Karpas-422 (cell line): Measurements from ENCODE around the gene CD101. TPM values are rescaled to one million over a fixed set of nuclear protein-coding genes. Genes with fewer than 3 reads are reported as not detected.

ENCODE experiments used
- DNase-seq: peaks from one replicate; pipeline ENCODE4 v3.0.0-alpha.2; 2015
- H2AFZ ChIP-seq: fragments of 200-600 bp; sonication (generic); 2 replicates; pipeline ENCODE4 v1.6.1; 2014; ENCODE audit warnings: antibody characterized with exemption, low read length, mixed read lengths
- H3K27ac ChIP-seq: fragments of 200-600 bp; sonication (generic); 2 replicates; pipeline ENCODE4 v1.5.1; 2014; ENCODE audit warnings: mild to moderate bottlenecking, low read length, moderate library complexity
- H3K27me3 ChIP-seq: fragments of 200-600 bp; sonication (generic); 2 replicates; pipeline ENCODE4 v1.6.1; 2014; ENCODE audit warnings: low read length, mixed read lengths
- H3K36me3 ChIP-seq: fragments of 200-600 bp; sonication (generic); 2 replicates; pipeline ENCODE4 v1.6.1; 2014; ENCODE audit warnings: low read length, mixed read lengths; ENCODE audit not compliant: insufficient read depth
- H3K4me1 ChIP-seq: fragments of 200-600 bp; sonication (generic); 2 replicates; pipeline ENCODE4 v1.6.1; 2014; ENCODE audit warnings: mild to moderate bottlenecking, low read length, mixed read lengths
- H3K4me2 ChIP-seq: fragments of 200-600 bp; sonication (generic); 2 replicates; pipeline ENCODE4 v1.6.1; 2014; ENCODE audit warnings: low read length, low read depth, mild to moderate bottlenecking; ENCODE audit not compliant: poor library complexity, severe bottlenecking
- H3K4me3 ChIP-seq: fragments of 200-600 bp; sonication (generic); 2 replicates; pipeline ENCODE4 v1.5.1; 2014; ENCODE audit warnings: mild to moderate bottlenecking, antibody characterized with exemption, low read length, mixed read lengths
- H3K79me2 ChIP-seq: fragments of 200-600 bp; sonication (generic); 2 replicates; pipeline ENCODE4 v1.6.1; 2014; ENCODE audit warnings: mild to moderate bottlenecking, low read length, mixed read lengths
- H3K9ac ChIP-seq: fragments of 200-600 bp; sonication (generic); 2 replicates; pipeline ENCODE4 v1.6.0; 2014; ENCODE audit warnings: low read length
- H3K9me2 ChIP-seq: fragments of 200-600 bp; sonication (generic), shearing (Covaris generic); replicated peaks from 2 replicates; pipeline ENCODE4 v1.6.0; 2014; ENCODE audit warnings: mild to moderate bottlenecking, low read length, moderate library complexity; ENCODE audit not compliant: insufficient read depth
- H3K9me3 ChIP-seq: fragments of 300-700, 200-600 bp; sonication (generic); 2 replicates; pipeline ENCODE4 v1.6.1; 2014; ENCODE audit warnings: low read length, mixed read lengths
- H4K20me1 ChIP-seq: fragments of 200-600 bp; sonication (generic); 2 replicates; pipeline ENCODE4 v1.6.1; 2014; ENCODE audit warnings: mild to moderate bottlenecking, antibody characterized with exemption, low read length, low read depth; ENCODE audit not compliant: insufficient read depth
- total RNA-seq: library from RNA; depleted of rRNA; stranded (reverse); fragments of >200 nt; shearing (Covaris generic); gene quantifications from 2 replicates; pipeline ENCODE4 v1.2.3, GENCODE V29; 2014; ENCODE audit warnings: low replicate concordance

The CD101 gene
- total RNA-seq, 1 experiment from 2014 or later = not detected

- DNase-seq = no peak
- Histone ChIP-seq H3K79me2 (no peaks in the 10 kb centered on the region), H3K9ac (no peak overlapping the region), H3K4me1 (no peaks in the 10 kb centered on the region), H4K20me1 (no peaks in the 10 kb centered on the region), H3K9me2 (no peaks in the 10 kb centered on the region), H3K4me3 (no peak overlapping the region), H3K27me3 (no peaks in the 10 kb centered on the region), H3K36me3 (no peaks in the 10 kb centered on the region), H3K27ac (no peak overlapping the region), H2AFZ (no peak overlapping the region), H3K9me3 (no peaks in the 10 kb centered on the region), H3K4me2 (no peak overlapping the region)
Measured at GRCh38 chr1:116981521-116982037, 20.0 kb upstream of the CD101 start.

GRCh38 chr1:116982319-116983004 is 19.1 kb upstream of the CD101 start:
- H3K79me2 ChIP-seq = no peaks in the 10 kb centered on the region
- DNase-seq = no peak
- H3K4me3 ChIP-seq = no peak overlapping the region
- no peak overlapping the region for H3K27ac ChIP-seq
- no peak overlapping the region for H3K4me2 ChIP-seq
- H3K36me3 ChIP-seq = no peaks in the 10 kb centered on the region
- H3K9me3 ChIP-seq = no peaks in the 10 kb centered on the region
- no peaks in the 10 kb centered on the region for H3K4me1 ChIP-seq
- no peaks in the 10 kb centered on the region for H4K20me1 ChIP-seq
- no peaks in the 10 kb centered on the region for H3K9me2 ChIP-seq
- no peak overlapping the region for H3K9ac ChIP-seq
- no peak overlapping the region for H2AFZ ChIP-seq
- no peaks in the 10 kb centered on the region for H3K27me3 ChIP-seq

- no peak overlapping the region for H3K4me3 ChIP-seq
- no peaks in the 10 kb centered on the region for H3K9me2 ChIP-seq
Measured at GRCh38 chr1:116983112-116983511, 18.4 kb upstream of the CD101 start.

DNA sequence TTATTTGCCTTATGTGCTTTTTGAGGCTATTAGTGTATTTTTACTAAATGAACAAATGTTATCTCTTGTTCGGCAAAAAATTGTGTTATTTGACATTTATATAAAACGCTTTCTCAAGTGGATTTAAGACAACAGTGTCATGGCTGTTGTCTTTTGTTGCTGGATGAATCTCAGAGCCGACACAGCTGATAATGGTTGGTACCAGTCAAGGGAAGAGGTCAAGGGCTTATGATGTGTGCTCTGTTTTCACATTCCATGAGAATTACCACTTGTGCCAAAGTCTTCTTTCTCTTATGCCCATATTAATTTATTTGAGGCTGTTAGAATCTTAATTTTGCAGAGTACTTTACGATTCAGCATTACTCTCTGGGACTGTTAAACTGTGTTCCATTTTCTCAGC is 17.9 kb upstream of the CD101 start:
- Histone ChIP-seq H3K4me2 (no peak overlapping the region), H4K20me1 (no peaks in the 10 kb centered on the region), H2AFZ (no peak overlapping the region), H3K9me3 (no peaks in the 10 kb centered on the region), H3K9me2 (no peaks in the 10 kb centered on the region), H3K79me2 (no peaks in the 10 kb centered on the region), H3K4me3 (no peak overlapping the region), H3K27ac (no peak overlapping the region), H3K4me1 (no peaks in the 10 kb centered on the region), H3K27me3 (no peaks in the 10 kb centered on the region), H3K36me3 (no peaks in the 10 kb centered on the region), H3K9ac (no peak overlapping the region)
- DNase-seq = no peak

More at GRCh38 chr1:116983112-116983511, 18.4 kb upstream of the CD101 start:
- Histone ChIP-seq H3K36me3 (no peaks in the 10 kb centered on the region), H3K9ac (no peak overlapping the region), H3K27ac (no peak overlapping the region), H3K4me2 (no peak overlapping the region), H3K79me2 (no peaks in the 10 kb centered on the region), H3K4me1 (no peaks in the 10 kb centered on the region), H3K9me3 (no peaks in the 10 kb centered on the region), H2AFZ (no peak overlapping the region), H4K20me1 (no peaks in the 10 kb centered on the region), H3K27me3 (no peaks in the 10 kb centered on the region)
- DNase-seq = no peak

- no peaks in the 10 kb centered on the region for H3K4me1 ChIP-seq
- H3K27me3 ChIP-seq = no peaks in the 10 kb centered on the region
- no peaks in the 10 kb centered on the region for H3K79me2 ChIP-seq
- no peak overlapping the region for H3K27ac ChIP-seq
- H2AFZ ChIP-seq = no peak overlapping the region
- no peaks in the 10 kb centered on the region for H3K9me2 ChIP-seq
- no peak overlapping the region for H3K4me2 ChIP-seq
- no peaks in the 10 kb centered on the region for H4K20me1 ChIP-seq
- H3K9me3 ChIP-seq = no peaks in the 10 kb centered on the region
- H3K9ac ChIP-seq = no peak overlapping the region
- DNase-seq = no peak
- H3K4me3 ChIP-seq = no peak overlapping the region
- H3K36me3 ChIP-seq = no peaks in the 10 kb centered on the region
Measured at GRCh38 chr1:116984406-116985160, 17.0 kb upstream of the CD101 start.

DNA sequence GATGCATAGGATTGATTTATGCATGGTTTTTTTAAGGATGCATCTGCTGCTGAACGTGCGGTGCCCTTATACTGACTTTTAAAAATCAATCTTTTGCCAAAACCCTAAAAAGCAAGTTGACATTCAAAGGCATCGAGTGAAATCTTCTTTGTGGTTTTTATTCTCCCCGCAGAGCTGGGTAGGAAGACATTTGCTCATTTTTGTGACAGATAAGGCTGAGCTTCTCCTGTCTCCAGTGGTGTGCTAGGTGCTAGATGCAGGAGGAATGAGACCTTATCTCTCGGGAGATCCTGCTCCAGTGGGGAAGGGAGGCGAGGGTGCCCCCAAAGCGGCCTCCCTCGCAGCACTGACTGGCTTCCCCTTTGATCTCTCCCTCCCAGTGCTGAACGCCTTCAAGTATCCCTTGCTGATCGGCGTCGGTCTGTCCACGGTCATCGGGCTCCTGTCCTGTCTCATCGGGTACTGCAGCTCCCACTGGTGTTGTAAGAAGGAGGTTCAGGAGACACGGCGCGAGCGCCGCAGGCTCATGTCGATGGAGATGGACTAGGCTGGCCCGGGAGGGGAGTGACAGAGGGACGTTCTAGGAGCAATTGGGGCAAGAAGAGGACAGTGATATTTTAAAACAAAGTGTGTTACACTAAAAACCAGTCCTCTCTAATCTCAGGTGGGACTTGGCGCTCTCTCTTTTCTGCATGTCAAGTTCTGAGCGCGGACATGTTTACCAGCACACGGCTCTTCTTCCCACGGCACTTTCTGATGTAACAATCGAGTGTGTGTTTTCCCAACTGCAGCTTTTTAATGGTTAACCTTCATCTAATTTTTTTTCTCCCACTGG is 14.9 kb upstream of the CD101 start:
- H3K36me3 ChIP-seq = no peaks in the 10 kb centered on the region
- H3K9me2 ChIP-seq = no peaks in the 10 kb centered on the region
- no peak overlapping the region for H3K4me2 ChIP-seq
- H3K27ac ChIP-seq = no peak overlapping the region
- no peak overlapping the region for H3K4me3 ChIP-seq
- DNase-seq = no peak
- no peaks in the 10 kb centered on the region for H3K79me2 ChIP-seq
- H3K27me3 ChIP-seq = no peaks in the 10 kb centered on the region
- no peak overlapping the region for H2AFZ ChIP-seq
- no peak overlapping the region for H3K9ac ChIP-seq
- no peaks in the 10 kb centered on the region for H3K9me3 ChIP-seq
- no peaks in the 10 kb centered on the region for H4K20me1 ChIP-seq
- no peaks in the 10 kb centered on the region for H3K4me1 ChIP-seq

DNA sequence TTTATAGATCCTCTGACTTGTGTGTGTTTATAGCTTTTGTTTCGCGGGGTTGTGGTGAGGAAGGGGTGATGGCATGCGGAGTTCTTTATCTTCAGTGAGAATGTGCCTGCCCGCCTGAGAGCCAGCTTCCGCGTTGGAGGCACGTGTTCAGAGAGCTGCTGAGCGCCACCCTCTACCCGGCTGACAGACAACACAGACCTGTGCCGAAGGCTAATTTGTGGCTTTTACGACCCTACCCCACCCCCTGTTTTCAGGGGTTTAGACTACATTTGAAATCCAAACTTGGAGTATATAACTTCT is 14.4 kb upstream of the CD101 start:
- Histone ChIP-seq H3K27ac (no peak overlapping the region), H3K9me3 (no peaks in the 10 kb centered on the region), H3K4me3 (no peak overlapping the region), H3K9me2 (no peaks in the 10 kb centered on the region), H3K27me3 (no peaks in the 10 kb centered on the region), H4K20me1 (no peaks in the 10 kb centered on the region), H3K4me2 (no peak overlapping the region), H3K9ac (no peak overlapping the region), H3K4me1 (no peaks in the 10 kb centered on the region), H3K36me3 (no peaks in the 10 kb centered on the region), H3K79me2 (no peaks in the 10 kb centered on the region), H2AFZ (no peak overlapping the region)
- DNase-seq = no peak

- H3K9me3 ChIP-seq = no peaks in the 10 kb centered on the region
- no peaks in the 10 kb centered on the region for H3K4me1 ChIP-seq
- no peak overlapping the region for H2AFZ ChIP-seq
- no peak for DNase-seq
- H3K4me2 ChIP-seq = no peak overlapping the region
- H3K4me3 ChIP-seq = no peak overlapping the region
- no peaks in the 10 kb centered on the region for H3K79me2 ChIP-seq
- no peaks in the 10 kb centered on the region for H3K36me3 ChIP-seq
- no peaks in the 10 kb centered on the region for H4K20me1 ChIP-seq
- no peak overlapping the region for H3K9ac ChIP-seq
- no peaks in the 10 kb centered on the region for H3K9me2 ChIP-seq
- H3K27me3 ChIP-seq = no peaks in the 10 kb centered on the region
- no peak overlapping the region for H3K27ac ChIP-seq
Measured at GRCh38 chr1:116988248-116988647, 13.3 kb upstream of the CD101 start.
